ENCODE measurements around the gene ZNF423.

The ZNF423 gene

GRCh38 chr16:49835161-49835777 is 20.6 kb downstream of the ZNF423 start:
- DNase-seq (ENCODE audit: extremely low spot score) = no peak
- TF ChIP-seq SUZ12 (IDR thresholded peaks at IDR 0.05) (no peak), HDGF (IDR thresholded peaks at IDR 0.05; ENCODE audit: borderline replicate concordance) (no peak)
- CTCF ChIA-PET = no interaction called here
- POLR2A ChIA-PET = no interaction called here

- POLR2A ChIA-PET = no interaction called here
- TF ChIP-seq FOXK2 (IDR thresholded peaks at IDR 0.05) = no peak
- no peak for TF ChIP-seq ZNF384 (IDR thresholded peaks at IDR 0.05)
- TF ChIP-seq HDGF (IDR thresholded peaks at IDR 0.05; ENCODE audit: borderline replicate concordance) = no peak
- no peak for TF ChIP-seq ELF4 (IDR thresholded peaks at IDR 0.05)
- TF ChIP-seq FOXM1 (IDR thresholded peaks at IDR 0.05; ENCODE audit: borderline replicate concordance) = no peak
- TF ChIP-seq FOXA1 (IDR thresholded peaks at IDR 0.05) = no peak
- TF ChIP-seq PKNOX1 (IDR thresholded peaks at IDR 0.05) = no peak
- no peak for TF ChIP-seq LEF1 (IDR thresholded peaks at IDR 0.05; ENCODE audit: borderline replicate concordance)
- TF ChIP-seq TARDBP (IDR thresholded peaks at IDR 0.05) = no peak
- TF ChIP-seq SUZ12 (IDR thresholded peaks at IDR 0.05) = no peak
- no peak for TF ChIP-seq NFRKB (IDR thresholded peaks at IDR 0.05)
- TF ChIP-seq L3MBTL2 (conservative IDR thresholded peaks at IDR 0.05) = no peak
- no peak for TF ChIP-seq SP1 (IDR thresholded peaks at IDR 0.05)
- TF ChIP-seq CTBP1 (IDR thresholded peaks at IDR 0.05; ENCODE audit: borderline replicate concordance) = no peak
- no peak for DNase-seq (ENCODE audit: extremely low spot score)
- CTCF ChIA-PET = no interaction called here
Measured at GRCh38 chr16:49834531-49835151, 21.3 kb downstream of the ZNF423 start.

GRCh38 chr16:49833796-49834530 is 21.9 kb downstream of the ZNF423 start:
- no peak for TF ChIP-seq FOXA1 (IDR thresholded peaks at IDR 0.05)
- no peak for TF ChIP-seq BHLHE40 (IDR thresholded peaks at IDR 0.05; ENCODE audit: borderline replicate concordance)
- no peak for TF ChIP-seq SP1 (IDR thresholded peaks at IDR 0.05)
- TF ChIP-seq NFRKB (IDR thresholded peaks at IDR 0.05) = no peak
- no peak for TF ChIP-seq CTBP1 (IDR thresholded peaks at IDR 0.05; ENCODE audit: borderline replicate concordance)
- no peak for TF ChIP-seq LEF1 (IDR thresholded peaks at IDR 0.05; ENCODE audit: borderline replicate concordance)
- DNase-seq (ENCODE audit: extremely low spot score) = no peak
- ChIA-PET CTCF (no interaction called here), POLR2A (no interaction called here)

GRCh38 chr16:49833085-49833484 is 22.8 kb downstream of the ZNF423 start:
- ChIA-PET POLR2A (no interaction called here), CTCF (no interaction called here)
- TF ChIP-seq BHLHE40 (IDR thresholded peaks at IDR 0.05; ENCODE audit: borderline replicate concordance) = no peak
- DNase-seq (ENCODE audit: extremely low spot score) = no peak

- POLR2A ChIA-PET = no interaction called here
- no peak for TF ChIP-seq ARNT (IDR thresholded peaks at IDR 0.05)
- no peak for TF ChIP-seq ELF4 (IDR thresholded peaks at IDR 0.05)
- no peak for TF ChIP-seq SUZ12 (IDR thresholded peaks at IDR 0.05)
- no peak for TF ChIP-seq HDGF (IDR thresholded peaks at IDR 0.05; ENCODE audit: borderline replicate concordance)
- TF ChIP-seq SP1 (IDR thresholded peaks at IDR 0.05) = no peak
- no peak for TF ChIP-seq FOXK2 (IDR thresholded peaks at IDR 0.05)
- TF ChIP-seq LEF1 (IDR thresholded peaks at IDR 0.05; ENCODE audit: borderline replicate concordance) = no peak
- TF ChIP-seq FOXA1 (IDR thresholded peaks at IDR 0.05) = no peak
- TF ChIP-seq PKNOX1 (IDR thresholded peaks at IDR 0.05) = no peak
- TF ChIP-seq L3MBTL2 (conservative IDR thresholded peaks at IDR 0.05) = no peak
- no peak for TF ChIP-seq CTBP1 (IDR thresholded peaks at IDR 0.05; ENCODE audit: borderline replicate concordance)
- CTCF ChIA-PET = no interaction called here
- DNase-seq (ENCODE audit: extremely low spot score) = no peak
Measured at GRCh38 chr16:49832177-49832576, 23.7 kb downstream of the ZNF423 start.

GRCh38 chr16:49830873-49831272 is 25.0 kb downstream of the ZNF423 start:
- ChIA-PET POLR2A (no interaction called here), CTCF (no interaction called here)
- no peak for DNase-seq (ENCODE audit: extremely low spot score)

More at GRCh38 chr16:49830873-49831272, 25.0 kb downstream of the ZNF423 start:
- TF ChIP-seq ARNT (IDR thresholded peaks at IDR 0.05) (no peak), LEF1 (IDR thresholded peaks at IDR 0.05; ENCODE audit: borderline replicate concordance) (no peak), TARDBP (IDR thresholded peaks at IDR 0.05) (no peak), BHLHE40 (IDR thresholded peaks at IDR 0.05; ENCODE audit: borderline replicate concordance) (no peak), ZNF384 (IDR thresholded peaks at IDR 0.05) (no peak), L3MBTL2 (conservative IDR thresholded peaks at IDR 0.05) (no peak), SUZ12 (IDR thresholded peaks at IDR 0.05) (no peak), HDGF (IDR thresholded peaks at IDR 0.05; ENCODE audit: borderline replicate concordance) (no peak), FOXA1 (IDR thresholded peaks at IDR 0.05) (no peak), SP1 (IDR thresholded peaks at IDR 0.05) (no peak), CTBP1 (IDR thresholded peaks at IDR 0.05; ENCODE audit: borderline replicate concordance) (no peak), NFRKB (IDR thresholded peaks at IDR 0.05) (no peak), PKNOX1 (IDR thresholded peaks at IDR 0.05) (no peak), FOXM1 (IDR thresholded peaks at IDR 0.05; ENCODE audit: borderline replicate concordance) (no peak), FOXK2 (IDR thresholded peaks at IDR 0.05) (no peak), ELF4 (IDR thresholded peaks at IDR 0.05) (no peak)
